Ishikawa (cell line): Measurements from ENCODE around the gene DOK7.

Experiments used
- CEBPB ChIP-seq: IDR thresholded peaks from 2 replicates; pipeline ENCODE4 v1.6.1; 2012
- CREB1 ChIP-seq: IDR thresholded peaks from 2 replicates; pipeline ENCODE4 v1.6.1; 2012; ENCODE audit warnings: low read depth
- EGR1 ChIP-seq: IDR thresholded peaks from 2 replicates; pipeline ENCODE4 v1.6.1; 2012
- EP300 ChIP-seq: IDR thresholded peaks from 2 replicates; pipeline ENCODE4 v1.6.1; 2012; ENCODE audit warnings: borderline replicate concordance
- FOXM1 ChIP-seq: IDR thresholded peaks from 2 replicates; pipeline ENCODE4 v1.6.1; 2012; ENCODE audit warnings: low read depth, borderline replicate concordance
- MAX ChIP-seq: IDR thresholded peaks from 2 replicates; pipeline ENCODE4 v1.6.1; 2012
- NFIC ChIP-seq: IDR thresholded peaks from 2 replicates; pipeline ENCODE4 v1.6.1; 2012
- RAD21 ChIP-seq: IDR thresholded peaks from 2 replicates; pipeline ENCODE4 v1.6.1; 2012; ENCODE audit warnings: low read depth
- REST ChIP-seq: IDR thresholded peaks from 2 replicates; pipeline ENCODE4 v1.6.1; 2012; ENCODE audit warnings: low read depth, mild to moderate bottlenecking
- TAF1 ChIP-seq: IDR thresholded peaks from 2 replicates; pipeline ENCODE4 v1.6.1; 2012; ENCODE audit warnings: low read depth, mild to moderate bottlenecking
- TCF12 ChIP-seq: IDR thresholded peaks from 2 replicates; pipeline ENCODE4 v1.6.1; 2012; ENCODE audit warnings: low read depth
- TEAD4 ChIP-seq: IDR thresholded peaks from 2 replicates; pipeline ENCODE4 v1.6.1; 2012
- USF1 ChIP-seq: IDR thresholded peaks from 2 replicates; pipeline ENCODE4 v1.6.1; 2012
- YY1 ChIP-seq: IDR thresholded peaks from 2 replicates; pipeline ENCODE4 v1.6.1; 2012; ENCODE audit warnings: low read depth
- ZBTB7A ChIP-seq: IDR thresholded peaks from 2 replicates; pipeline ENCODE4 v1.6.1; 2012; ENCODE audit warnings: low read depth

The DOK7 gene

GRCh38 chr4:3431446-3431993, 31.6 kb upstream of the DOK7 start:
- no peak for TF ChIP-seq CREB1
- TF ChIP-seq TCF12: no peak
- no peak for TF ChIP-seq EGR1
- no peak for TF ChIP-seq REST
- no peak for TF ChIP-seq FOXM1
- no peak for TF ChIP-seq ZBTB7A
- no peak for TF ChIP-seq CEBPB
- no peak for TF ChIP-seq TEAD4
- TF ChIP-seq USF1: no peak
- no peak for TF ChIP-seq YY1
- TF ChIP-seq NFIC: no peak
- TF ChIP-seq EP300: no peak

GRCh38 chr4:3432381-3432790, 30.7 kb upstream of the DOK7 start:
- TF ChIP-seq FOXM1 (no peak), EP300 (no peak), NFIC (no peak), USF1 (no peak)

- TF ChIP-seq TEAD4 (no peak), TAF1 (no peak), MAX (no peak), CEBPB (no peak), REST (no peak)
These were observed 29.8 kb upstream of the DOK7 start for GRCh38 chr4:3433138-3433869.

GRCh38 chr4:3434881-3435685, 28.0 kb upstream of the DOK7 start:
- TF ChIP-seq TEAD4 (no peak), USF1 (no peak), EGR1 (no peak), EP300 (no peak), YY1 (no peak), FOXM1 (no peak), TAF1 (no peak), TCF12 (no peak), NFIC (no peak), REST (no peak), RAD21 (no peak), CREB1 (no peak), MAX (no peak), CEBPB (no peak), ZBTB7A (no peak)
